Prostate gland (tissue), 2 donors: ENCODE measurements around the gene ADIPOR2. TPM values are rescaled to one million over a fixed set of nuclear protein-coding genes. Genes with fewer than 3 reads are reported as not detected.

Experiments
- DNase-seq: peaks from one replicate; pipeline ENCODE4 v3.0.0-alpha.2; 2019; ENCODE audit warnings: low spot score
- H3K27ac ChIP-seq, 2 donors: fragments of 200-600 bp; sonication (generic); 2 replicates each; pipeline ENCODE4 v1.5.1; 2017 to 2019
- H3K27me3 ChIP-seq: fragments of 200-600 bp; sonication (generic); replicated peaks from 2 replicates; pipeline ENCODE4 v1.5.1; 2019; ENCODE audit not compliant: insufficient read depth
- H3K36me3 ChIP-seq, 2 donors: fragments of 200-600 bp; sonication (generic); 1 replicate in 1 of 2; 2 replicates in 1 of 2; pipeline versions ENCODE4 v1.5.1 to v1.8.1; 2017 to 2019
- H3K4me1 ChIP-seq: fragments of 200-600 bp; sonication (generic); replicated peaks from 2 replicates; pipeline ENCODE4 v1.5.1; 2019
- H3K4me3 ChIP-seq, 2 donors: fragments of 200-600 bp; sonication (generic); 2 replicates each; pipeline ENCODE4 v1.5.1; 2017 to 2019
- H3K9me3 ChIP-seq: fragments of 200-600 bp; sonication (generic); 2 replicates; pipeline ENCODE4 v1.5.1; 2017
- POLR2A ChIP-seq: fragments of 450-650 bp; IDR thresholded peaks from one replicate; pipeline ENCODE4 v1.6.1; 2016; ENCODE audit warnings: antibody characterized with exemption, mild to moderate bottlenecking
- POLR2AphosphoS5 ChIP-seq: sonication (generic); formaldehyde crosslinking; IDR thresholded peaks from one replicate; pipeline ENCODE4 v1.6.1; 2017; ENCODE audit warnings: antibody characterized with exemption
- WGBS: methylation state at CpG from one replicate; pipeline ENCODE4 v1.1.5; 2018; 5-methylcytosine and 5-hydroxymethylcytosine counted together
- intact Hi-C: fragments of 100-400 bp; cut with DNase I; formaldehyde crosslinking; loops from one replicate; pipeline ENCODE4 v1.14.2; 2022
- total RNA-seq, 2 donors: library from RNA; depleted of rRNA; stranded (reverse); fragments of >200 nt; gene quantifications; one replicate each; pipeline ENCODE4 v1.1.0, GENCODE V29; 2016
- TF ChIP-seq, protein P1 (sequence below), 4 experiments: fragments of 200-600 bp in 2 of 4; fragments of 450-650 bp in 2 of 4; sonication (generic) in 2 of 4; IDR thresholded peaks; 1 replicate in 3 of 4; 2 replicates in 1 of 4; pipeline ENCODE4 v1.5.1; 2016 to 2019; ENCODE audit warnings: antibody characterized with exemption in 4 of 4, mild to moderate bottlenecking in 2 of 4, moderate library complexity in 2 of 4

The ADIPOR2 gene
- total RNA-seq, 2 donors from 2014 or later, result 23.7 to 46.2 TPM

DNA sequence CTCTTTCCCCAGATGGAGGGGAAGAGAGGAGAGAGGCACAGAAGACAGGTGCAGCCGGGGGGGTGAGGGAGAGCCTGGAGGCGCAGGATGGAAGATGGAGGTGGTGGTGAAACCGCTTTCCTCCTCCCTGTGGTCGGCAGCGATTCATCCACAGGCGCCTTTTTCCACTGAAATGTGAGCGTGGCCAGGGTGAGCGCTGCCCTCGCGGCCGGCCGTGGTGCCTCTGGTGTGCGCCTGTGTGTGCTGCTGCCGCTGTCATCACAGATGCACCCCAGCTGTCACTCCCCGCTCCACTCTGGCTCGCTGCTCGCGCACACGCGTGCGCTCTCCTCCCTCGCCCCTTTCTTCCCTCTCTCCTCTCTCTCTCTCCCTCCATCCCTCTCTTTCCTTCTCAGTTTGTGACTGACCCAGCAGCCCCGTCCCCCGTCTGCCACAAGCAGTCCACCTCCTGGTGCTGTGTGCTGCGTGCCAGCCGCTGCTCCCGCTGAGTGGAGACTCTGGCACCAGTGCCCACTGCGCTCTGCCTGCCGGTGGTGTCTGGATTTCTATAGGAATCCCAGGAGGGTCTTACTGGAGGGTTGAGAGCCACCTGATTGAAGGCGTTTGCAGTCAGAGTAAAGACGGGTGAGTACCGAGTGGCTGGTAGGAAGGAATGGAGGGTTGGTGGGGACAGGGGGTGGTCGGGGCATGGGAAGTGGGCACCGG lies 129.5 kb downstream of the ADIPOR2 start, which contains the start of gene LRTM2:
Gene LRTM2, plus strand, starts transcription at position 375 of the 705 bp plus-strand sequence. CDS start 7,584 bp downstream, outside the sequence.
- Histone ChIP-seq H3K4me1 (no peaks in the 10 kb centered on the region), H3K27ac (no peak within 1 kb of the TSS), H3K9me3 (no peaks in the 10 kb centered on the region), H3K4me3 (no peak within 1 kb of the TSS), H3K27me3 (peaks cover 13% of the 10 kb centered on the region), H3K36me3 (no peaks in the 10 kb centered on the region)
- DNase-seq, result no peak
- intact Hi-C loops, result no loop called here
- WGBS, result 11% methylated on average over 34 of the region's 34 CpGs
- TF ChIP-seq POLR2AphosphoS5 (no peak), POLR2A (no peak)
- TF ChIP-seq, protein P1, sequence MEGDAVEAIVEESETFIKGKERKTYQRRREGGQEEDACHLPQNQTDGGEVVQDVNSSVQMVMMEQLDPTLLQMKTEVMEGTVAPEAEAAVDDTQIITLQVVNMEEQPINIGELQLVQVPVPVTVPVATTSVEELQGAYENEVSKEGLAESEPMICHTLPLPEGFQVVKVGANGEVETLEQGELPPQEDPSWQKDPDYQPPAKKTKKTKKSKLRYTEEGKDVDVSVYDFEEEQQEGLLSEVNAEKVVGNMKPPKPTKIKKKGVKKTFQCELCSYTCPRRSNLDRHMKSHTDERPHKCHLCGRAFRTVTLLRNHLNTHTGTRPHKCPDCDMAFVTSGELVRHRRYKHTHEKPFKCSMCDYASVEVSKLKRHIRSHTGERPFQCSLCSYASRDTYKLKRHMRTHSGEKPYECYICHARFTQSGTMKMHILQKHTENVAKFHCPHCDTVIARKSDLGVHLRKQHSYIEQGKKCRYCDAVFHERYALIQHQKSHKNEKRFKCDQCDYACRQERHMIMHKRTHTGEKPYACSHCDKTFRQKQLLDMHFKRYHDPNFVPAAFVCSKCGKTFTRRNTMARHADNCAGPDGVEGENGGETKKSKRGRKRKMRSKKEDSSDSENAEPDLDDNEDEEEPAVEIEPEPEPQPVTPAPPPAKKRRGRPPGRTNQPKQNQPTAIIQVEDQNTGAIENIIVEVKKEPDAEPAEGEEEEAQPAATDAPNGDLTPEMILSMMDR (IDR thresholded peaks at IDR 0.05), result no peak

DNA sequence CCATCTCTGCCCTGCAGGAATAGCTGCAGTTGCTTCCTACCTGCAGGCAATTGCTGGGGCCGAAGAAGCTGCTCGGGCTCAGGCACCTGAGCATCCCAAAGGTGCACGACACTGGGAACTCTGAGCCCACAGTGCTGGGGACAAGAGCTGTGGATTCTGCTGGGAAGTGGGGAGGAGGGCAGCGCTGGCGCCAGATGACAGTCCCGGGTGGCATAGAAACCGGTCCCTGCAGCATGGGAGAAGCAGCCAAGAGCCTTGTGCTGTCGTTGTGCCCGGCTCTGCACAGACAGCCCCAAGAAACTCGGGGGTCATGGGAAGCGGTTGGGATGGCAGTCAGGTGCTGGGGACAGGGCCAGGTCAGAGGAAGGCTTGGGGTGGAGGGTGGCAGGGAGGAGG lies 130.0 kb downstream of the ADIPOR2 start:
- Histone ChIP-seq H3K27me3 (peaks cover 12% of the 10 kb centered on the region), H3K9me3 (no peaks in the 10 kb centered on the region), H3K4me1 (no peaks in the 10 kb centered on the region), H3K4me3 (no peak overlapping the region), H3K36me3 (no peaks in the 10 kb centered on the region), H3K27ac (no peak overlapping the region)
- TF ChIP-seq POLR2A, result no peak
- no peak for TF ChIP-seq POLR2AphosphoS5
- TF ChIP-seq, protein P1 (IDR thresholded peaks at IDR 0.05), result no peak
- DNase-seq, result no peak
- intact Hi-C loops, result no loop called here
- 60% methylated on average over 11 of the region's 11 CpGs for WGBS

- H3K4me3 ChIP-seq, result no peak overlapping the region
- no peaks in the 10 kb centered on the region for H3K4me1 ChIP-seq
- H3K27me3 ChIP-seq, result peaks cover 12% of the 10 kb centered on the region
- TF ChIP-seq POLR2AphosphoS5, result no peak
- no peak for TF ChIP-seq POLR2A
- TF ChIP-seq, protein P1 (IDR thresholded peaks at IDR 0.05), result no peak
- no peaks in the 10 kb centered on the region for H3K36me3 ChIP-seq
- DNase-seq, result no peak
- no peak overlapping the region for H3K27ac ChIP-seq
- intact Hi-C loops, result no loop called here
- H3K9me3 ChIP-seq, result no peaks in the 10 kb centered on the region
- 33% methylated on average over 12 of the region's 12 CpGs for WGBS
Observed at GRCh38 chr12:1821805-1822204, 130.9 kb downstream of the ADIPOR2 start.

DNA sequence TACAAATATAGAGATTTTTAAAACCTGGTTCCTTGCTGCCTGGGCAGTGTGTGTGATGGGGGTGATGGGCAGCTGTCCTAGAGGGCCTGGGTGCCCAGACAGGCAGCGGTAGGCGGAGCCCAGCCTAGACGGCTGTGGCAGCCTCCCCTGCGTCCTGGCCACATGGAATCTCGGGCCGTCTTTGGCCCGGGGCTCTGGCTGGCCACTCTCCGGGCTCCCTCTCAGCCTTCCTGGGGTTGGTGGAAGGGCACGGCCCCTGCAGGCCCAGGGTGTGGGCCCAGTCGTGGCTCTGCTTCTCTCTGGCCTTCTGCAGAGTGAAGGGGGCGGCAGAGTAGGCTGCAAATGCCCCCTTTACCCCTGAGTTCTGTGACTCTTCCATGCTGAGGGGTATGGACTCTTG lies 131.8 kb downstream of the ADIPOR2 start:
- H3K27me3 ChIP-seq, result peaks cover 12% of the 10 kb centered on the region

More for the DNA sequence above, 131.8 kb downstream of the ADIPOR2 start:
- Histone ChIP-seq H3K4me1 (no peaks in the 10 kb centered on the region), H3K27ac (no peak overlapping the region), H3K36me3 (no peaks in the 10 kb centered on the region), H3K9me3 (no peaks in the 10 kb centered on the region), H3K4me3 (no peak overlapping the region)
- DNase-seq, result no peak
- WGBS, result 75% methylated on average over 11 of the region's 11 CpGs
- TF ChIP-seq, protein P1 (IDR thresholded peaks at IDR 0.05), result no peak
- TF ChIP-seq POLR2AphosphoS5, result no peak
- TF ChIP-seq POLR2A, result no peak
- intact Hi-C loops, result no loop called here
